Heart right ventricle (tissue), 16 donors: ENCODE measurements around the gene PNPLA5. TPM values are rescaled to one million over a fixed set of nuclear protein-coding genes. Genes with fewer than 3 reads are reported as not detected.

ENCODE experiments used
- ATAC-seq, 8 donors: fragments of 200-7000 bp; cut with Tn5 transposase; one replicate each; pipeline ENCODE4 v1.9.1; 2020; ENCODE audit warnings: mild to moderate bottlenecking in 8 of 8, moderate library complexity in 8 of 8, moderate number of reproducible peaks in 1 of 8
- DNase-seq, 2 donors: peaks; one replicate each; pipeline ENCODE4 v3.0.0-alpha.2; 2020
- H3K27ac ChIP-seq, 10 donors: fragments of 200-600 bp; sonication (generic) in 2 of 10; one replicate each; pipeline versions ENCODE4 v1.5.0 to v1.8.0; 2020 to 2022; ENCODE audit warnings: mild to moderate bottlenecking in 3 of 10
- H3K27me3 ChIP-seq, 7 donors: fragments of 200-600 bp; one replicate each; pipeline ENCODE4 v1.8.0; 2021 to 2022; ENCODE audit warnings: mild to moderate bottlenecking in 2 of 7
- H3K36me3 ChIP-seq, 9 donors: fragments of 200-600 bp; sonication (generic) in 1 of 9; one replicate each; pipeline versions ENCODE4 v1.5.0 to v1.8.0; 2020 to 2022; ENCODE audit warnings: mild to moderate bottlenecking in 2 of 9
- H3K4me1 ChIP-seq, 9 donors: fragments of 200-600 bp; sonication (generic) in 1 of 9; one replicate each; pipeline versions ENCODE4 v1.5.0 to v1.8.0; 2020 to 2022; ENCODE audit warnings: mild to moderate bottlenecking in 4 of 9
- H3K4me3 ChIP-seq, 10 donors: fragments of 200-600 bp; sonication (generic) in 2 of 10; one replicate each; pipeline versions ENCODE4 v1.5.0 to v1.8.0; 2020 to 2022; ENCODE audit warnings: mild to moderate bottlenecking in 7 of 10, moderate library complexity in 2 of 10
- H3K9me3 ChIP-seq, 11 donors: fragments of 200-600 bp in 10 of 11; sonication (generic) in 2 of 11; one replicate each; pipeline versions ENCODE4 v1.5.0 to v1.8.0; 2013 to 2022; ENCODE audit warnings: mild to moderate bottlenecking in 2 of 11, control low read depth in 1 of 11, moderate library complexity in 1 of 11
- WGBS, 2 donors: extraction: QIAGEN DNeasy Blood & Tissue Kit; methylation state at CpG; one replicate each; pipeline ENCODE4 v1.1.7; 2013; ENCODE audit warnings: inconsistent platforms in 1 of 2; 5-methylcytosine and 5-hydroxymethylcytosine counted together
- intact Hi-C, 10 donors: fragments of 100-400 bp; cut with DNase I; formaldehyde crosslinking; loops; one replicate each; pipeline versions ENCODE4 v1.11.1 to v1.14.2; 2022
- polyA plus RNA-seq, 2 donors: library from polyadenylated mRNA; stranded (reverse); fragments of 200-250 nt; gene quantifications; one replicate each; pipeline ENCODE4 v1.2.3, GENCODE V29; 2013
- total RNA-seq, 10 donors: library from RNA; stranded (reverse); fragmentation: NEBNext Ultra II Directional in 3 of 10; extraction: Animal tissue kit (Norgen Biotek cat#: 25700) in 3 of 10; gene quantifications; one replicate each; pipeline versions ENCODE4 v1.2.1 to v1.2.4, GENCODE V29; 2021 to 2023
- TF ChIP-seq, protein P1 (sequence below), 9 donors: fragments of 200-600 bp; sonication (generic) in 2 of 9; IDR thresholded peaks; one replicate each; pipeline versions ENCODE4 v1.5.0 to v1.8.0; 2021 to 2022; ENCODE audit warnings: antibody characterized with exemption in 9 of 9, mild to moderate bottlenecking in 5 of 9, moderate library complexity in 1 of 9
- donor health status: Arrhythmogenic right ventricular cardiomyopathy.
- donor health status: ischemic (EF 13 %, LVEDD 7.1; RV severe dilation, severe dysfunction).
- donor health status: healthy with polysubstance abuse.
- donor health status: DM: no; HTN: yes; CAD: no.
- donor health status: DM: no; HTN: no; CAD: no.
- donor health status: ischemic (EF 25% LVEDD 6.9; RV normal size, moderate dysfunction).
- donor health status: ischemic (EF 25% LVEDD 5.7; RV mildly dilated, moderate dysfunction).
- donor health status: healthy.
- donor health status: DM: yes; HTN: yes; CAD: no.
- donor health status: Ischemic cardiomyopathy.
- donor health status: ischemic (EF 35%, LVEDD 5.7; RV mildly dilated, moderate dysfunction).
- donor health status: nonischemic (EF 11% LVEDD 7.7; RV severe dilation, severe dysfunction).
- donor health status: DM: yes; HTN: yes; CAD: no.
- donor health status: PGD.
- donor health status: ischemic (EF 29% LVEDD 5.4; RV normal size, mild dysfunction).
- donor health status: nonischemic (EF 23%, LVEDD 6.1; RV moderate dilation, normal function).

PNPLA5 gene
- total and polyA plus RNA-seq, 12 donors = not detected

GRCh38 chr22:43919106-43919973 is 27.5 kb upstream of the PNPLA5 start:
- TF ChIP-seq, protein P1, sequence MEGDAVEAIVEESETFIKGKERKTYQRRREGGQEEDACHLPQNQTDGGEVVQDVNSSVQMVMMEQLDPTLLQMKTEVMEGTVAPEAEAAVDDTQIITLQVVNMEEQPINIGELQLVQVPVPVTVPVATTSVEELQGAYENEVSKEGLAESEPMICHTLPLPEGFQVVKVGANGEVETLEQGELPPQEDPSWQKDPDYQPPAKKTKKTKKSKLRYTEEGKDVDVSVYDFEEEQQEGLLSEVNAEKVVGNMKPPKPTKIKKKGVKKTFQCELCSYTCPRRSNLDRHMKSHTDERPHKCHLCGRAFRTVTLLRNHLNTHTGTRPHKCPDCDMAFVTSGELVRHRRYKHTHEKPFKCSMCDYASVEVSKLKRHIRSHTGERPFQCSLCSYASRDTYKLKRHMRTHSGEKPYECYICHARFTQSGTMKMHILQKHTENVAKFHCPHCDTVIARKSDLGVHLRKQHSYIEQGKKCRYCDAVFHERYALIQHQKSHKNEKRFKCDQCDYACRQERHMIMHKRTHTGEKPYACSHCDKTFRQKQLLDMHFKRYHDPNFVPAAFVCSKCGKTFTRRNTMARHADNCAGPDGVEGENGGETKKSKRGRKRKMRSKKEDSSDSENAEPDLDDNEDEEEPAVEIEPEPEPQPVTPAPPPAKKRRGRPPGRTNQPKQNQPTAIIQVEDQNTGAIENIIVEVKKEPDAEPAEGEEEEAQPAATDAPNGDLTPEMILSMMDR (IDR thresholded peaks at IDR 0.05) = no peak
- H3K27ac ChIP-seq = no peak overlapping the region
- DNase-seq (no peak), ATAC-seq (no peak)
- peaks cover 0 to 14% (median 7%) of the 10 kb centered on the region in 9 donors for H3K4me1 ChIP-seq
- H3K9me3 ChIP-seq = no peaks in the 10 kb centered on the region
- no peak overlapping the region for H3K4me3 ChIP-seq
- peaks cover 6 to 67% (median 40%) of the 10 kb centered on the region in 7 donors for H3K27me3 ChIP-seq
- no peaks in the 10 kb centered on the region for H3K36me3 ChIP-seq
- 82 to 84% methylated on average over 16 of the region's 16 CpGs for WGBS, 2 donors
- intact Hi-C loops = no loop called here

DNA sequence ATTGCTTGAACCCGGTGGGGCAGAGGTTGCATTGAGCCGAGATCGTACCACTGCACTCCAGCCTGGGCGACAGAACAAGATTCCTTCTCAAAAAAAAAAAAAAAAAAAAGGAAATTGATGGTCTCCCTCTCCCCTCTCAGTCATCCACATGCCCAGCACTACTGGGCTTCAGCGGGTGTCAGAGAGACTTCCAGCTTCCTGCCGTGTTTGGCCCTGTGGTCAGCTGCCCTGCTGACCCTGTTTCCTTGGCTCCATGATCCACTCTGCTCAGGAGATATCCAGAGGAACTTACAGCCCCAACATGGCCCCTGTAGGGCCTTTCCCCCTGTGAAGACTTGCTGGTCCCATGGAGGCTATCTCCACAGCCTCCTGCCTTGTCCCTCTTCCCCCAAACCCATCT is 25.7 kb upstream of the PNPLA5 start:
- ATAC-seq = peak in 1 of 8 donors; percentile 35
- no peak for DNase-seq
- Histone ChIP-seq H3K9me3 (no peaks in the 10 kb centered on the region), H3K27ac (no peak overlapping the region), H3K4me3 (no peak overlapping the region), H3K36me3 (no peaks in the 10 kb centered on the region), H3K27me3 (peaks cover 0 to 62% (median 42%) of the 10 kb centered on the region in 7 donors), H3K4me1 (no peaks in the 10 kb centered on the region)
- intact Hi-C loops = no loop called here
- TF ChIP-seq, protein P1 (IDR thresholded peaks at IDR 0.05) = no peak
- WGBS, 2 donors = 77 to 79% methylated on average over 6 of the region's 6 CpGs

DNA sequence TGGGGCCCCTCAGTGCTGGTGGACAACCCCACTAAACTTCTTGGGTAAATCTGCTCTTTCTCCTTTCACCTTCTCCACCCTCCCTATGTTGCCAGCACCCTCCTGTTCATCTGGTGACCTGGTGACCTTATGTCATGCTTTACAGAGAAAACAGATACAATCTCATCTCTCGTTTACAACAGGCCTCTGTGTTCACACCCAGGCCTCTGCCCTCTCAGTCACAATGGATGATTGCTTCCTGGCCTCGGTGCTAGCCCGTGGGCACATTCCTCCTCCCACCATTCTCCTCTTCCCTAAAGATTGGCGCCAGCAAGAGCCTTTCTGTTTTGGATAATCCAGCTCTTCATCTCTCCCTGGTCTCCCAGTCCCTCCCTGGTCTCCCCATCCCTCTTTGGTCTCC is 19.5 kb upstream of the PNPLA5 start:
- ATAC-seq (no peak), DNase-seq (no peak)
- no peaks in the 10 kb centered on the region for H3K36me3 ChIP-seq
- TF ChIP-seq, protein P1 (IDR thresholded peaks at IDR 0.05) = no peak
- no peak overlapping the region for H3K4me3 ChIP-seq
- H3K27ac ChIP-seq = no peak overlapping the region
- H3K27me3 ChIP-seq = peaks cover 0 to 36% (median 25%) of the 10 kb centered on the region in 7 donors
- no peaks in the 10 kb centered on the region for H3K4me1 ChIP-seq
- intact Hi-C loops = no loop called here
- WGBS, 2 donors = 32% methylated on average over 4 of the region's 4 CpGs
- no peaks in the 10 kb centered on the region for H3K9me3 ChIP-seq

GRCh38 chr22:43910178-43910695 is 18.4 kb upstream of the PNPLA5 start:
- intact Hi-C loops = no loop called here
- Histone ChIP-seq H3K27me3 (peaks cover 0 to 32% (median 19%) of the 10 kb centered on the region in 7 donors), H3K4me3 (no peak overlapping the region), H3K36me3 (no peaks in the 10 kb centered on the region), H3K27ac (no peak overlapping the region), H3K4me1 (no peaks in the 10 kb centered on the region), H3K9me3 (no peaks in the 10 kb centered on the region)
- TF ChIP-seq, protein P1 (IDR thresholded peaks at IDR 0.05) = no peak
- no peak for DNase-seq
- ATAC-seq = no peak
- WGBS, 2 donors = 62 to 69% methylated on average over 6 of the region's 6 CpGs
